Pancreas (tissue), 10 donors: Measurements from ENCODE around the gene OR2S2. TPM values are rescaled to one million over a fixed set of nuclear protein-coding genes. Genes with fewer than 3 reads are reported as not detected.

Experiments
- ATAC-seq, 4 donors: fragments of 200-7000 bp; cut with Tn5 transposase; one replicate each; pipeline versions ENCODE4 v1.8.0 to v1.9.1; 2020; ENCODE audit warnings: mild to moderate bottlenecking in 4 of 4, moderate library complexity in 4 of 4
- DNase-seq, 6 donors: peaks; one replicate each; pipeline ENCODE4 v3.0.0-alpha.2; 2020
- FAIRE-seq: peaks from 2 replicates; lab custom pipeline; 2012; peaks lifted over from hg19 to GRCh38; lab: Jason Lieb, UNC
- H3K27ac ChIP-seq, 4 donors: fragments of 200-600 bp; sonication (generic); 1 replicate in 3 of 4; 2 replicates in 1 of 4; pipeline versions ENCODE4 v1.5.0 to v1.8.0; 2020
- H3K27me3 ChIP-seq, 4 donors: fragments of 200-600 bp; one replicate each; pipeline ENCODE4 v1.8.0; 2021
- H3K36me3 ChIP-seq, 3 donors: fragments of 200-600 bp; sonication (generic) in 1 of 3; one replicate each; pipeline versions ENCODE4 v1.5.0 to v1.8.0; 2020 to 2021
- H3K4me1 ChIP-seq, 3 donors: fragments of 200-600 bp; one replicate each; pipeline ENCODE4 v1.8.0; 2021
- H3K4me3 ChIP-seq, 4 donors: fragments of 200-600 bp; sonication (generic) in 2 of 4; one replicate each; pipeline versions ENCODE4 v1.5.0 to v1.8.0; 2020 to 2021
- H3K9me3 ChIP-seq, 4 donors: fragments of 200-600 bp; one replicate each; pipeline ENCODE4 v1.8.0; 2021
- CTCF ChIP-seq, 4 donors: fragments of 200-600 bp; sonication (generic) in 3 of 4; IDR thresholded peaks; one replicate each; pipeline versions ENCODE4 v1.5.0 to v1.8.0; 2021; ENCODE audit warnings: antibody characterized with exemption in 4 of 4
- WGBS, 2 donors: extraction: QIAGEN DNeasy Blood & Tissue Kit; methylation state at CpG; one replicate each; pipeline ENCODE4 v1.1.7; 2013; 5-methylcytosine and 5-hydroxymethylcytosine counted together
- intact Hi-C, 3 donors: fragments of 100-400 bp; cut with DNase I; formaldehyde crosslinking; loops; one replicate each; pipeline versions ENCODE4 v1.11.1 to v1.14.2; 2022
- polyA plus RNA-seq, 2 donors: library from polyadenylated mRNA; stranded (reverse); fragments of 200-250 nt; gene quantifications; one replicate each; pipeline ENCODE4 v1.2.3, GENCODE V29; 2013
- total RNA-seq, 6 donors: library from RNA; stranded (reverse); fragmentation: NEBNext Ultra II Directional in 4 of 6; extraction: Animal tissue kit (Norgen Biotek cat#: 25700) in 4 of 6; gene quantifications; one replicate each; pipeline versions ENCODE4 v1.2.1 to v1.2.4, GENCODE V29; 2021 to 2023
- donor health status: healthy with polysubstance abuse.
- donor health status: DM: no; HTN: no; CAD: no; lungs with moderate emphysema.
- donor health status: DM: no; HTN: no; CAD: no.
- donor health status: control.
- donor health status: control.
- donor health status: Bipolar disorder and iron deficiency.
- donor health status: DM: yes; HTN: yes; CAD: no.
- donor health status: DM: no; HTN: no; CAD: no.
- donor health status: DM: no; HTN: no; CAD: no.
- donor health status: DM: yes; HTN: yes; CAD: no.

Gene OR2S2
- total and polyA plus RNA-seq, 8 donors = not detected

GRCh38 chr9:35990155-35990554 lies 32.2 kb upstream of the OR2S2 start:
- intact Hi-C loops = no loop called here
- Histone ChIP-seq H3K9me3 (no peaks in the 10 kb centered on the region), H3K4me3 (no peak overlapping the region), H3K4me1 (no peaks in the 10 kb centered on the region), H3K36me3 (no peaks in the 10 kb centered on the region), H3K27ac (no peak overlapping the region), H3K27me3 (peaks cover 0 to 8% (median 0%) of the 10 kb centered on the region in 4 donors)
- WGBS, 2 donors = 72 to 79% methylated on average over 3 of the region's 3 CpGs
- TF ChIP-seq CTCF (IDR thresholded peaks at IDR 0.05) = no peak
- FAIRE-seq (no peak), DNase-seq (no peak), ATAC-seq (no peak)

DNA sequence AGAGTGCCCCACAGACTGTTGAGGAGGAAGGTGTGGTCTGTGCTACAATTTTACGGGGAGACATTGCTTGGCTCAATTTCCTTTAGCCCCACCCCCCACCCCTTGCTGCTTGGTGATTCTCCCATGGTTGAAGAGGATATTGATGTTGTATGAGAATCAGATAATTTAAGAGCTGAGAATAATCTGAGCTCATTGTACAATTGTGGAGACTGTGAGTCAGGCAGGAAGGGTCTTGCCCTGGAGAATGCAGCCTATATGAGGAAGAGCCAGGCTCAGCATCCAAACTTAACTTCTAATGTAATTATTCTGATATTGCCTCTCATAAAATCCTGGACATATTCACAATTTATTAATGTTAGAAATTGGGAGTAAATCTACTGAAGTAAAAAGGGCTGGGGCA lies 26.1 kb upstream of the OR2S2 start:
- Histone ChIP-seq H3K27ac (no peak overlapping the region), H3K9me3 (no peaks in the 10 kb centered on the region), H3K27me3 (peaks cover 0 to 6% (median 0%) of the 10 kb centered on the region in 4 donors), H3K4me3 (no peak overlapping the region), H3K36me3 (no peaks in the 10 kb centered on the region), H3K4me1 (no peaks in the 10 kb centered on the region)
- TF ChIP-seq CTCF (IDR thresholded peaks at IDR 0.05) = no peak
- intact Hi-C loops = no loop called here
- no peak for DNase-seq
- no peak for FAIRE-seq
- 68 to 89% methylated on average over 1 of the region's 1 CpG for WGBS, 2 donors
- ATAC-seq = no peak

- FAIRE-seq (no peak), DNase-seq (no peak)
Measured at GRCh38 chr9:35981699-35982098, 23.7 kb upstream of the OR2S2 start.

DNA sequence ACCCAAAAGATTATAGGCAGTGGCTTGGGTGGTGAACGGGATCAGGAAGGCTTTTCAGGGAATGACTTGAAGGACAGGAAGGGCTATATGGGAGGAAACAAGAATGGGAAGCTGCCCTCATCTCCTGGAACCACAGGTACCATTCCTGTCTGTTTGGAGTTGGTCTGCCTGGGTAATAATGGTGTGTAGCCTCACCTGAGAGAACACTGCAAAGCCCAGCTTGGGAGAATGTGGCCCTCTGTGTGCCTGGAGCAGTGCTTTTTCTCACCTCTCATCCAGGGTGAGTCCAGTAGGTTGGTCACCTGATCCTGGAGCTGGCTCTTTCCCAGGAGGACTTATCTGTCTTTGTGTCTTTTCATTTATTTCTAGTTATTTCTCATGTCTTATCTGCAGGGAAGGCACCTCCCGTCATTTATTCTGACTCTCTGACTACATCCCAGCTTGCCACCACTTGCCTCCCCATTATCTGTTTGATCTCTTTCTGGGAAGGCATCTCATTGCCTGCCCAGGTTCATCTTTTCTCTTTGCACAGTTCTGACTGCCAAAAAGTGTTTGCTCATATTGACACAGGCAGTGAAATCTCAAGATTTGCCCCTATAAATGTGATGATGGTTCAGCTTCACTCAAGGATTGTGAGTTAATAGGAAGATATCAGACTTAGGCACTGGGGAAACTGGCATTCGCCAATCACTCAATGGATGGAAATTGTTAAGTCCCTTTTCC lies 22.5 kb upstream of the OR2S2 start:
- 55 to 64% methylated on average over 3 of the region's 3 CpGs for WGBS, 2 donors
- intact Hi-C loops = no loop called here
- H3K27me3 ChIP-seq = no peaks in the 10 kb centered on the region

More at GRCh38 chr9:35981699-35982098, 23.7 kb upstream of the OR2S2 start:
- Histone ChIP-seq H3K27ac (no peak overlapping the region), H3K4me1 (no peaks in the 10 kb centered on the region), H3K9me3 (no peaks in the 10 kb centered on the region), H3K27me3 (no peaks in the 10 kb centered on the region), H3K4me3 (no peak overlapping the region), H3K36me3 (no peaks in the 10 kb centered on the region)
- intact Hi-C loops = no loop called here
- TF ChIP-seq CTCF (IDR thresholded peaks at IDR 0.05) = no peak
- WGBS, 2 donors = 5 to 12% methylated on average over 2 of the region's 2 CpGs
- ATAC-seq = no peak

More for the DNA sequence above, 22.5 kb upstream of the OR2S2 start:
- Histone ChIP-seq H3K27ac (no peak overlapping the region), H3K4me3 (no peak overlapping the region), H3K9me3 (no peaks in the 10 kb centered on the region), H3K4me1 (no peaks in the 10 kb centered on the region), H3K36me3 (no peaks in the 10 kb centered on the region)
- no peak for TF ChIP-seq CTCF (IDR thresholded peaks at IDR 0.05)
- DNase-seq = no peak
- ATAC-seq = no peak
- no peak for FAIRE-seq
